ENCODE results near the gene SELENOO.

- TF ChIP-seq EZH2 (IDR thresholded peaks at IDR 0.05; ENCODE audit: borderline replicate concordance, insufficient read depth, low read depth, low read length, poor library complexity, severe bottlenecking) (no peak), CTCF (IDR thresholded peaks at IDR 0.05) (no peak)
These were observed 35.2 kb upstream of the SELENOO start for GRCh38 chr22:50165436-50166123.
